ENCODE results near the gene SPATA31E1.
"Not testable (repeated sequence)": the region's sequence is repeated elsewhere in the genome, so short reads cannot be mapped to it uniquely, and the experiment has no call there.

SPATA31E1 gene

GRCh38 chr9:87884578-87885459, 2.1 kb downstream of the SPATA31E1 start:
- in situ Hi-C loops (cut with HindIII; ENCODE audit: low sequenced_read_pairs), result no loop called here

DNA sequence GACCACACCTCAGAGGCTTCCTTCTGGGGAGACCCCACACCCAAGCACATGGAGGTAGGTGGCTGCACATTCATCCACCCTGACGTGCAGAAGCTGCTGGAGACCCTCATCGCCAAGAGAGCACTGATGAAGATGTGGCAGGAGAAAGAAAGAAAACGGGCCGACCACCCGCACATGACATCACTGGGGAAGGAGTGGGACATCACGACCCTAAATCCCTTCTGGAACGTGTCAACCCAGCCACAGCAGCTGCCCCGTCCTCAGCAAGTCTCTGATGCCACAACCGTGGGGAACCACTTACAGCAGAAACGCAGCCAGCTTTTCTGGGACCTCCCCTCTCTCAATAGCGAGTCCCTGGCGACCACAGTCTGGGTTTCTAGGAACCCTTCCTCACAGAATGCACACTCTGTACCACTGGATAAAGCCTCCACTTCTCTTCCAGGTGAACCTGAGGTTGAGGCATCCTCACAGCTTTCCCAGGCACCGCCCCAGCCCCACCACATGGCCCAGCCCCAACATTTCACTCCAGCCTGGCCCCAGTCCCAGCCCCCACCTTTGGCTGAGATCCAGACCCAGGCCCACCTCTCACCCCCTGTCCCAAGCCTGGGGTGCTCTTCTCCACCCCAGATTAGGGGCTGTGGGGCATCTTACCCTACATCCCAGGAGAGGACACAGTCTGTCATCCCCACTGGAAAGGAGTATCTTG, 3.0 kb downstream of the SPATA31E1 start:
- in situ Hi-C loops (cut with HindIII; ENCODE audit: low sequenced_read_pairs), result no loop called here

- in situ Hi-C loops (cut with HindIII; ENCODE audit: low sequenced_read_pairs), result no loop called here
These were observed 3.7 kb downstream of the SPATA31E1 start for GRCh38 chr9:87886210-87886932.

DNA sequence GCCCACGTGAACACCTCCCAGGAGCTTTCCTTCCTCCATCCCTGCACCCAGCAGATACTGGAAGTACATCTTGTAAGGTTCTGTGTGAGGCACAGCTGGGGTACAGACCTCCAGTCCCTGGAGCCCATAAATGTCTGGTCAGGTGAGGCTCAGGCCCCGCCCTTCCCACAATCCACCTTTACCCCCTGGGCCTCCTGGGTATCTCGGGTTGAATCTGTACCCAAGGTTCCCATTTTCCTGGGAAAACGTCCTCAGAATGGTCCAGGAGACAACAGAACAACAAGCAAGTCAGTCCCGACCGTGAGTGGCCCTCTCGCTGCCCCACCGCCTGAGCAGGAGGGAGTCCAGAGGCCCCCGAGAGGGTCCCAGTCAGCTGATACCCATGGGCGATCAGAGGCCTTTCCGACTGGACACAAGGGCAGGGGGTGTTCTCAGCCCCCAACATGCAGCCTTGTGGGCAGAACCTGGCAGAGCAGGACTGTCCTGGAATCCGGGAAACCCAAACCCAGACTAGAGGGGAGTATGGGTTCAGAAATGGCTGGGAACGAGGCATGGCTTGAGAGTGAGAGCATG, 4.3 kb downstream of the SPATA31E1 start:
- in situ Hi-C loops (cut with HindIII; ENCODE audit: low sequenced_read_pairs), result no loop called here

- in situ Hi-C loops (cut with HindIII; ENCODE audit: low sequenced_read_pairs), result no loop called here
These were observed 5.2 kb downstream of the SPATA31E1 start for GRCh38 chr9:87887661-87888480.

DNA sequence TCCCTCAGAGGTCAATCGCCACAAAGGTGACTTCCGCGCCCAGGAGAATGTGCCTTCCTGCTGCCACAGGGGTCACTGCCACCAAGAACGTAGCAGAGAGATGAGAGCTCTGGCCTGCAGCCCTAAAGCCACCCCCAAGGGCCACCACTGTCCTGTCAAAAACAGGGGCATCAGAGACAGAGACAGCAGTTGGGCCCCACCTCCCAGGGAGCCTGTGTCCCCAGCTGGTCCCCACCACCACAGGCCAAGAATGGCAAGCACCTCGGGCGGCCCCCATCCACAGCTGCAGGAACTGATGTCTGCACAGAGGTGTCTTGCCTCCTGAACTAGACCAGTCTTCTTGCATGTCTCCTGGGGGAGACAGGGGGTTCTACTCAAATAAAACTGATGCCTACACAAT, 5.8 kb downstream of the SPATA31E1 start:
- in situ Hi-C loops (cut with HindIII; ENCODE audit: low sequenced_read_pairs), result no loop called here

DNA sequence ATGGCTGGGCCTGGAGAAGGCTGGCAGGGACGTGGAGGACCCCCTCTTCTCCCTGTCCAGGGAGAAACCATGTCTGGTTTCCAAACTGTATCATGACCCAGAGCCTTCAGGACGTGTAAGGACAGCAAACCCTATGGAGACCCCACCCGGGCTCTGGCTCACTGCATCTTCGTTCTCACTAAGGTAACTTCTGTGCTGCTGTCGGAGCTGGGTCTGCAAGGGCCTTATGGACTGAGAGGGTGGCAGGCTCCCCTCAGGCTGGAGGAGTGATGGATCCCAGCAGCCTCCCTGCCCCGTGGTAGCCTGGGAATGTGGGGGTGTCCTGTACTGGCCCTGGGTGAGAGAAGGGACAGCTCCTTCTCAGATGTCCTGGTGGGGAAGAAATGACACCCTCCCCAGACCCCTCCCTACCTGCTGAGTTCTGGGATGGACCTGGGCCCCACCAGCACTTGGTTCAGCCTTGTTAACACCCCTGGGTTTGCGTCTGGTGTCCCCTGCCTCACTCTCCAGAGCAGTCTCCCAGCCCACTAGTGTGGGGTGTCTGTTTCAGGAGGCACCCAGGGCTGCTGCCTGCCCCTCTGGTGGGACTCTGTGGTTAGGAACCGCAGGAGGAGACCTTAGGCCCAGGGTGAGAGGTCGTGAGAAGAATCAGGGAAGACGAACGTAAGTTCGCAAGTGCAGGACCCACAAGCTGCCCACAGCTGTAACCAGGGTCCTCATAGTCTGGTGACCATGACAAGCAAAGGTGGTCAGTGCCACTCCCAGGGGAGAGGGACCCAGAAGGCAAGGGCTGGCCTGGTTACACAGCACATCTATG, 6.6 kb downstream of the SPATA31E1 start:
- in situ Hi-C loops (cut with HindIII; ENCODE audit: low sequenced_read_pairs), result no loop called here

DNA sequence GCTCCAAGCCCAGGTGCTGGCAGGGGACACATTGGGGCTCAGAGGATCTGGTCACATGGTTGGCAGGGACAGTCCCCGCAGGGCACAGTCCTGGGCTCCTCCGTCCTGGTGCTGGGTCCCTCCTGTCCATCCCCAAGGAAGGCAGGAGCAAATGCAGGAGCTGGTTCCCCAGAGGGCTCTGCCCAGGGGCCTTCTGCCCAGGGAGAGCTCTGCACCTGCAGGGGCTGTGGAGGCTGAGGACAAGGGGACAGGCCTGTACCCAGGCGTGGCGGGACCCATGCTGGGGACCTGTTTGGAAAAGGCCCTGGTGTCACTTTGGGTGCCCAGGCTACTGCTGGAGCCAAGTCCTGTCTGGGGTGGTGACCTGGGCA, 7.2 kb downstream of the SPATA31E1 start:
- in situ Hi-C loops (cut with HindIII; ENCODE audit: low sequenced_read_pairs), result no loop called here

DNA sequence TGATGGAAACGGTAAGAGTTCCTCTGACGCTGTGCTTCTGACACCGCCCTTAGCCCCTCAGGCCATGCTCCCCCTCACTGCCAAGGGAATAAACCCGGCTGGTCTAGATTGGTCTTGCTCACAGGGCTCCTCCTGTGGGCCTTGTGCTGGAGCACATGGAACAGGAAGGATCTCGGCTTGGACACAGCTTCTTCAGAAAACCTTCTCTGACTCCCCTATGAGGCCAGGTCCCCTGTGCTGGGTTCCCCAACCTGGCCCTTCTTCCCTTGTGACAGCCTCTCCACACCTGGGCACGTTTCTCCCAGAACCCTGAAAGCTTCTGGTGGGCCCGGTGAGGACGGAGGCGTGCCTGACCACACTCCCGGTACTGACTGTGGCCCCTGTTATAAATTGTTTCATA, 8.2 kb downstream of the SPATA31E1 start:
- in situ Hi-C loops (cut with HindIII; ENCODE audit: low sequenced_read_pairs), result no loop called here

GRCh38 chr9:87891754-87892153, 9.1 kb downstream of the SPATA31E1 start:
- in situ Hi-C loops (cut with HindIII; ENCODE audit: low sequenced_read_pairs), result no loop called here

GRCh38 chr9:87892956-87893355, 10.3 kb downstream of the SPATA31E1 start:
- in situ Hi-C loops (cut with HindIII; ENCODE audit: low sequenced_read_pairs), result no loop called here

DNA sequence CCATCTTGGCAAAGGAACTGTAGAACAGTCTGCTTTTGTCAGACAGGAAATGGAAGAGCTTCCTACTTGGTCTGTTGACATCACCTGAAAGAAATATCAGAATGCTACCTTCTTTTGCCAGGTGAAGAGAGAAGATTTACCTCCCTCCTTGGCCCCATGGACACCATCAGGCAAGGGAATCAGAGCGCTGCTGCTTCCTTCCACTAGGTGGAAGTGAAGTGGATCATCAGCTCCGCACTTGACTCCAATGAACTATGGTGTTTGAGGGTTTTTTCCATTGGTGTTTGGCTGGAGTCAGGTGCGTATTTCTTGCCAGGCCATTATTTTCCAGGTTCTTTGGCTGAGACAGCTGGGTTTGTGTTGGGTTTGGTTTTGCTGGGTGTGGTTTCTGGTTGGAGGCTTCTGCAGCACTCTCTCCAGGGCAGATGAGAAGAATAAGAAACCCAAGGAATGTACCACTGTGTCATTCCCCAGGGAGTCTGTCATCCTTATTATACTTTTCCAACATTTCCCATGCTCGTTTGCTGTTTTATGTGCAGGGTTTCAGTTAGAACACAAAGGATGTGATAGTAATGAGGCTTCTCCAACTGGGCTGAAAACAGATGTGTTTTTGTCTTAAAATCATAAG, 12.4 kb downstream of the SPATA31E1 start:
- in situ Hi-C loops (cut with HindIII; ENCODE audit: low sequenced_read_pairs), result no loop called here

DNA sequence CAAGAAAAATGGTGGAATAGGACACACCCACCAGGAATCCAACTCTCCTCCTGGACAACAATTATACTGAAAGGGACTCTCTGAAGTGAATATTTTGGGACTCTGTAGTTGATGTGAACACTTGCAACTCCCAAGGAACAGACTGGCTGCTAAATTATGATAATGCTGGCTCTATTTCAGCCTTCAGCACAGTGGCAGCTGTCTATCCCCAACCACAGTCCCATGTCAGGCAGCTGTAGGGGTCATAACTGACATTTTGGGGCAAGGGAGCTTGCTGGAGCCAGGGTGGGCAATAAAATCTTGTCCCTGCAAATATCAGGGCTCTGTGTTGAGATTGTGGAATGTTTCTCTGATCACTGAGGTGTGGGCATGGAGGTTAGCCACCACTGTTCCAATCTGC, 14.2 kb downstream of the SPATA31E1 start:
- in situ Hi-C loops (cut with HindIII; ENCODE audit: low sequenced_read_pairs), result no loop called here

- in situ Hi-C loops (cut with HindIII; ENCODE audit: low sequenced_read_pairs), result no loop called here
These were observed 15.5 kb downstream of the SPATA31E1 start for GRCh38 chr9:87898151-87898550.

GRCh38 chr9:87902371-87902770, 19.7 kb downstream of the SPATA31E1 start:
- in situ Hi-C loops (cut with HindIII; ENCODE audit: low sequenced_read_pairs), result not testable (repeated sequence)

- in situ Hi-C loops (cut with HindIII; ENCODE audit: low sequenced_read_pairs), result no loop called here
These were observed 26.8 kb downstream of the SPATA31E1 start for GRCh38 chr9:87909310-87910041.

GRCh38 chr9:87910821-87911220, 28.1 kb downstream of the SPATA31E1 start:
- in situ Hi-C loops (cut with HindIII; ENCODE audit: low sequenced_read_pairs), result no loop called here

- in situ Hi-C loops (cut with HindIII; ENCODE audit: low sequenced_read_pairs), result not testable (repeated sequence)
These were observed 35.0 kb downstream of the SPATA31E1 start, which contains the start of gene SPATA31C1 for GRCh38 chr9:87917662-87918061. Gene SPATA31C1, plus strand, starts transcription at chr9:87917962.
